ENCODE data around the gene NDUFB2.
A peak's percentile ranks its signal among the peaks of the same experiment; 100 is the strongest.
"Not testable (repeated sequence)": the region's sequence is repeated elsewhere in the genome, so short reads cannot be mapped to it uniquely, and the experiment has no call there.

The NDUFB2 gene

GRCh38 chr7:140693849-140694248, 2.7 kb upstream of the NDUFB2 start:
- DNase-seq: not testable (repeated sequence)

DNA sequence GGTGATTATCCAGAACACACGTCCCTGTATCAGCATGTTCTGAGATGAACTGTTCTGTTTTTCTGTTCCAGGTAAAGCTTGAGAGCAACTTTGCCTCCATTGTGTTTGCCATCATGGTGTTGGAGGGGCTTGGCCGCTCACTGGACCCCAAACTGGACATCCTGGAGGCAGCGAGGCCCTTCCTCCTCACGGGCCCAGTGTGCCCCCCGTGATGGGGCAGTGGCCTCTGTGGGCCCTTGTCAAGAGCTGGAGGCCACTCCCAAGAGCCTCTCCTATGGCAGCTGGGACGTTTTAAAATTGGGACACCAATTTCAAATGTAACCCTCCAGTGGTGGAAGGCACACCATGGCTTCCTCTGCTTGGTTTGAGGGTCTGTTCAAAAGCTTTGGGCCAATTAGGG, 1.9 kb upstream of the NDUFB2 start:
- DNase-seq: no peak

- DNase-seq: no peak
Observed at GRCh38 chr7:140695381-140695780, 1.1 kb upstream of the NDUFB2 start.

- peak; percentile 97 for DNase-seq
Observed at GRCh38 chr7:140696024-140696679, 356 bp upstream of the NDUFB2 start.

DNA sequence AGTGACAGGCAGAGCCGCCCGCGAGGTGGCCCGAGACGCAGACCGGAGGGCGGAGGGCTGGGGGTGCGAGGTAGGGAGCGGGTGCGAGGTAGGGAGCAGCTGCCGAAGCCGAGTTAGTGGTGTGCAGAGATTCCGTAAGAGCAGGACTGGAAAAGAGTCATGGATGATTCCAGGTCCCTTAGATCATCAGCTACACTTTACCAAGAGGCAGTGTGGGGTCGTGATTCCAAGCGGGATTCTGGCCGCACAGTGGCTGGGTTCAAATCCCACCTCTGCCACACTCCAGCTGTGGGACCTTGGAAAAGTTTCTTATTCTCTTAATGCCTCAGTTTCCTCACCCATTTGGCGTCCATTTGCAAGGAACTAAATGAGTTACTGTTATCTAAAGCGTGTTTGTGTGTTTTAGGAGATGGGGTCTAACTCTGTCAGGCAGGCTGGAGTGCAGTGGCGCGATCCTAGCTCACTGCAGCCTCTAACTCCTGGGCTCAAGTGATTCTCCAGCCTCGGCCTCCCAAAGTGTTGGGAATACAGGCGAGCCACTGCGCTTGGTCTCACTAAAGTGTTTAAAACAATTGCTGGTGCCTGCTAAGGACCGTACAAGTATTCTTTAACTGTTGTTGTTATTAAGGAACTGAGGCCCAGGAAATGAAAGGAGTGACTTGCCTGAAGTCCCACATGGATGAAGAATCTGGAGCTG, 1.1 kb downstream of the NDUFB2 start:
- no peak for DNase-seq

DNA sequence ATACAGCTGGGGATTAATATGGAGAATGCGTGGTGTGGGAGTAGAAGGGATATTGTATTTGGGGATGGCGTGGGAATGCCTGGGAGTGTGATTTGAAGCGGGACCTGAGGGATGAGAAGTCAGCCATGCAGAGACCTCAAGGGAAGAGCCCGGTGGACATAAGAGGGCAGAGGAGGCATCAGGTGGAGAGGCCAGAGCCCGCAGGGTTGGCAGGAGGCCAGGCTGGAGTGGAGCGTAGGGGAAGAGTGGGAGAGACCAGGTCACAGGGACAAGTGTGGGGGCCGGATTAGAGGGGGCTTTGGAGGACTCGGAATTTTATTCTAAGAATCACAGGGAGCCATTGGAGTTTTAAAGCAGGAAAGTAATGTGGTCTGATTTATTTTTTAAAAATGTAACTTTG, 2.0 kb downstream of the NDUFB2 start:
- no peak for DNase-seq

DNA sequence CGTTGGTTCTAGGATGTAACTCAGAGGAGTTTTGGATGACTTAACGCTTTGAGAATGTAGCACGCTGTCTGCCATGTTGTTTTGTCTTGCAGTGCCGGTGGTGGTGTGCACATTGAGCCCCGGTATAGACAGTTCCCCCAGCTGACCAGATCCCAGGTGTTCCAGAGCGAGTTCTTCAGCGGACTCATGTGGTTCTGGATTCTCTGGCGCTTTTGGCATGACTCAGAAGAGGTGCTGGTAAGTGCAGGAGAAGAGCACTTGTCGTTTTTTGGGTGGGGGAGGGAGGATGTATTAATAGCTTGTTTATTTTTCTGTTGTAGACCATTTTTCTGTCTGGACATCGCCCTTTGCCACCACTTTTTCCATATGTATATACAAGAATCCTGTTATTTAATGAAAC, 6.3 kb downstream of the NDUFB2 start:
- no peak for DNase-seq

GRCh38 chr7:140704205-140704604, 7.7 kb downstream of the NDUFB2 start:
- no peak for DNase-seq

DNA sequence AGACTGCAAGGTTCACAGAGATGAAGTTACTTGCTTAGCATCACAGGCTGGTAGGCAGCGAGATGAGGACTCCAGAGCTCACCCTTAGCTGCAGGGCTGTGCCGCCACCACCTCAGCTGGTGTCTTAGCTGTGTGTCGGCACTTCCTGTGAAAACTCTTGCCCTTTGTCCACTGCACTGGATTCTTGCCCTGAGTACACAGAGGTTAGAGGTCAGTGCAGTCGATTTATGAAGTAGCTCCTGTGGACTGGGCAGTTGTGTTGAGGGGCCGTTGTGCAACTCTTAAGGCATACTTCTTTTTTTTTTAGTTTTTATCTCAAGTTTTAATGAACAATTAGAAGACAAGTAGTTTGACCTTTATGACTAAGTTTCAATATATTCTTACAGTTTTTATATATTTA, 10.6 kb downstream of the NDUFB2 start:
- no peak for DNase-seq

DNA sequence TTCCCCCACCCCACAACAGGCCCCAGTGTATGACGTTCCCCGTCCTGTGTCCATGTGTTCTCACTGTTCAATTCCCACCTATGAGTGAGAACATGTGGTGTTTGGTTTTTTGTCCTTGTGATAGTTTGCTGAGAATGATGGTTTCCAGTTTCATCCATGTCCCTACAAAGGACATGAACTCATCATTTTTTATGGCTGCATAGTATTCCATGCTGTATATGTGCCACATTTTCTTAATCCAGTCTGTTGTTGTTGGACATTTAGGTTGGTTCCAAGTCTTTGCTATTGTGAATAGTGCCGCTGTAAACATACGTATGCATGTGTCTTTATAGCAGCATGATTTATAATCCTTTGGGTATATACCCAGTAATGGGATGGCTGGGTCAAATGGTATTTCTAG, 12.3 kb downstream of the NDUFB2 start:
- DNase-seq: not testable (repeated sequence)

DNA sequence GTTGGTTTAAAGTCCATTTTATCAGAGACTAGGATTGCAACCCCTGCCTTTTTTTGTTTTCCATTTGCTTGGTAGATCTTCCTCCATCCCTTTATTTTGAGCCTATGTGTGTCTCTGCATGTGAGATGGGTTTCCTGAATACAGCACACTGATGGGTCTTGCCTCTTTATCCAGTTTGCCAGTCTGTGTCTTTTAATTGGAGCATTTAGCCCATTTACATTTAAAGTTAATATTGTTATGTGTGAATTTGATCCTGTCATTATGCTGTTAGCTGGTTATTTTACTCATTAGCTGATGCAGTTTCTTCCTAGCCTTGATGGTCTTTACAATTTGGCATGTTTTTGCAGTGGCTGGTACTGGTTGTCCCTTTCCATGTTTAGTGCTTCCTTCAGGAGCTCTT, 15.9 kb downstream of the NDUFB2 start:
- DNase-seq: not testable (repeated sequence)

GRCh38 chr7:140714331-140715040, 18.0 kb downstream of the NDUFB2 start:
- DNase-seq: no peak

- no peak for DNase-seq
Observed at GRCh38 chr7:140719721-140720120, 23.2 kb downstream of the NDUFB2 start.

DNA sequence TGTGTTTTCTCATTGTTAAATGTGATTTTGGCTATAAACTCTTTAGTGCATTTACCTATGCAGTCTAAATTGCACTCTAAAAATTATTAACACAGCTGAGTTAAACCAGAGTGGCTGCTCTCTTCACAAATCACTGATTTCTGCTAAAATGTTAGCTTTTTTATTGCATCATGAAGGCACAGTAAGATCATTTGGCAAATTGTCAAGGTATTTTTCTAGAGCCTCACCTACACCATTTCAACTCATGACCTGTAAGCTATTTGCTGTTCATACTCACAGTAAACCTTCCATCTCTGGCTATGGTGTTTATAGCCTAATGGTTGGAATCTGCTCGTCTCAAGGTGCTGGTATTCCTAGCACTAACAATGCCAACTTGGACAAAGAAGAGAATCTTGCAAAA, 25.7 kb downstream of the NDUFB2 start:
- no peak for DNase-seq

DNA sequence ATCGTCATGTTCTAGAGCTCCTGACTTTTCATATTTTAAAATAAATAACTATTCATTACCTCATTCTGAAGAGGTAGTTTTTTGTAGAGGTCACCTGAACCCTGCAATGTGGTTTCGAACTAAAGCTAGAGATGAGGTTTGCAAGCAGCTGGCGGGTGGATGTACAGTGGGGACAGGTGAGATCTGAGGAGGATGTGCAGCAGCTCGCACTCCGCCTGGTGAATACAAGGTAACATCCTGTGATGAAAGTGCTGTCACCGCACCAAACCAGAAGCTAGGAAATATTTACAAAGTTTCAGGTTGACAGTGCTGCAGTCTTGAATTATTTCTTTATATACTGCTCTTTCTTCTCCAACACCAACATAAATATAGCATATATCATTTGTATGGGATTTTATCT, 26.5 kb downstream of the NDUFB2 start:
- DNase-seq: peak; percentile 70

GRCh38 chr7:140723574-140723973, 27.1 kb downstream of the NDUFB2 start:
- peak; percentile 10 for DNase-seq

DNA sequence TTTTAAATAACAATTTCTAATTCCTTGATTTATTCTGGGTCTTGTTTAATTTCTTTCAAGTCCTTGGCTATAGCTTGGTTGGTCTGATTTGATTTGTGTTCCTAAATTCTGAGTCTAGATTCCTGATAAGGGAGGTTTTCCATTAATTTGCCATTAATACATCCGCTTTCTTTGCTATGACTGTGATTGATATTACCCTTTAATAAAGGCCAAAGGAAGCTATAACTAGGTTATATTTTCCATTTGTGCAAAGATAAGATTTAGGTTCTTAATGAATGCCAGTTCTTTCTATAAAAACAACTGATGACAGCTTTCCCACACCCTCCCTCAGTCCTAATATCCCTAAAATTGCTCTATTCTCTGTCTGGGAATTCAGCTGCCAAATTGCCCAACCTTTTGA, 28.2 kb downstream of the NDUFB2 start:
- DNase-seq: no peak

DNA sequence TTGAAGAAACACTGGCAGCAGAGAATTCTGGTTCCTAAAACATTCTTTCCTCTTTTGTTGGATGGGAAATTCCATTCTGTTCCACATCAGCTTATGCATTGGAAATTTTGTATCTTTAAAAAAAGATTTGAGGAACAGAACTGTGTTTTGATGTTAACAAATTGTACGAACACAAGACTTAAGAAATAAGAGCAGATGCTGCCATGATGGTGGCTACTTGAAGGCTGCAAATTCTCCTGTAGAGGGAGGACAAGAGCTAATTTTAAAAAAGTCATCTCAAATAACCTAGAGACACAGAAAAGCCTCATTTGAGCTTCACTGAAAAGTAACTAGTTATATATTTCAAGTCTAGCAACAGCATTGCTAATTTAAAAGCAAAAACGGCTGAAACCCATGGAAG, 29.8 kb downstream of the NDUFB2 start:
- no peak for DNase-seq

DNA sequence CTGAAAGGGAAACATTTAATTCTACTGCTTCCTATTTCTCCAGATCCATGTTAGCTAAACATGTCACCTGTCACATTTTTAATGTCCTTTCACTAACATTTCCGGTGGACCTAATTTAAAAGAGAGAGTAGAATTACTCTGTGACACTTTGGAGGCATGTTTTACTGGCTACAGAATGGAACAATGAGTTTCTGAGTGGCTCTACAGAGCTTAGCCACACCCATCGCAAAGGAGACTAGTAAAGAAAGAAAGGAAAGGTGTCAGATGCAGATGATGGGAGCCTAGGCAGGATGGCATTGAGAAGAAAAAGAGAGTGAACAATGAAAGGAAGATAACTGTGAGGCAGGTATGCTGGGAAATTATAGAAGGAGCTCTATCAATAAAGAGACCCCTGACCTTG, 35.9 kb downstream of the NDUFB2 start:
- no peak for DNase-seq

- no peak for DNase-seq
Observed at GRCh38 chr7:140734096-140734495, 37.6 kb downstream of the NDUFB2 start.

GRCh38 chr7:140734729-140735128, 38.2 kb downstream of the NDUFB2 start:
- DNase-seq: no peak

DNA sequence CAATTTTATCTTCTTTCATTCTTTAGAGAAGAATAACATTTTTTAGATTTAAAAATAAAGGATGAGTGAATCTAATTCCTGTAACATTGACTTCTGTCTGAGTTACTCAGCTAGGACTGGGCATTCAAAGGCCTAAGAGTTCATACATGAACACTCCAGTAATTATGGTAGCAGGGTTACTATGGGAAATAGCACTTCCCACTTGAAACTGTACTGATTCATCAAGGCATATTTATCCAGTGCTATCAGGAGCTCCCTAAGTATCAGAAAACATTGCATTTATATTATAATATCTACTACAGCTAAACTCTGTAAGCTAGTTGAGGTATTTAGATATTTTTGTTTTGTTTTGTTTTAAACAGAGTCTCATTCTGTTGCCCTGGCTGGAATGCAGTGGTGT, 41.8 kb downstream of the NDUFB2 start:
- DNase-seq: no peak

GRCh38 chr7:140743255-140743654, 46.7 kb downstream of the NDUFB2 start:
- not testable (repeated sequence) for DNase-seq

GRCh38 chr7:140744005-140744404, 47.5 kb downstream of the NDUFB2 start:
- no peak for DNase-seq
